RWPE1 (cell line): ENCODE data around the gene SOS1.

ENCODE experiments used
- CTCF ChIA-PET: fragments of 350-600 bp; sonication (Branson Sonifier 250); formaldehyde crosslinking; extraction: SDS; loops from one replicate; lab custom pipeline; 2021; lab: Yijun Ruan, JAX
- POLR2A ChIA-PET: fragments of 400-600 bp; formaldehyde crosslinking; extraction: SDS; loops from one replicate; lab custom pipeline; 2020; ENCODE audit warnings: antibody characterized with exemption; ENCODE audit not compliant: low non-redundant PET; lab: Yijun Ruan, JAX
- DNase-seq: peaks from one replicate; pipeline ENCODE4 v3.0.0; 2012; ENCODE audit warnings: low spot score
- H3K27ac ChIP-seq: fragments of 450-650 bp; 2 replicates; pipeline ENCODE4 v1.5.1; 2017
- CTCF ChIP-seq: fragments of 450-650 bp; conservative IDR thresholded peaks from 2 replicates; pipeline ENCODE4 v1.5.1; 2017; ENCODE audit warnings: low read depth, mild to moderate bottlenecking

The SOS1 gene

GRCh38 chr2:39015424-39015823, 105.4 kb downstream of the SOS1 start:
- DNase-seq: no peak
- H3K27ac ChIP-seq: no peak overlapping the region
- CTCF ChIA-PET: no interaction called here
- POLR2A ChIA-PET: no interaction called here
- TF ChIP-seq CTCF: no peak

- ChIA-PET POLR2A (no interaction called here), CTCF (interaction anchor here (0.6 to 0.7 kb wide), 2 partner anchors 113 to 1581 kb away, joined by 3 to 6 read pairs; no protein-coding TSS in a partner anchor)
- no peak for TF ChIP-seq CTCF
- H3K27ac ChIP-seq: no peak overlapping the region
- DNase-seq: no peak
These were observed 107.0 kb downstream of the SOS1 start for GRCh38 chr2:39013871-39014270.

GRCh38 chr2:39008665-39009064, 112.2 kb downstream of the SOS1 start:
- no peak overlapping the region for H3K27ac ChIP-seq
- no peak for TF ChIP-seq CTCF
- ChIA-PET CTCF (interaction anchor here (0.6 kb wide), 2 partner anchors 9 to 129 kb away, joined by 3 to 7 read pairs; no protein-coding TSS in a partner anchor), POLR2A (no interaction called here)
- no peak for DNase-seq

- no peak overlapping the region for H3K27ac ChIP-seq
- CTCF ChIA-PET: interaction anchor here (0.6 kb wide), 3 partner anchors 10 to 331 kb away, joined by 3 to 7 read pairs (median 3); no protein-coding TSS in a partner anchor
- POLR2A ChIA-PET: no interaction called here
These were observed 112.9 kb downstream of the SOS1 start for GRCh38 chr2:39007875-39008504.

GRCh38 chr2:39000552-39000951, 120.3 kb downstream of the SOS1 start:
- no peak for DNase-seq
- CTCF ChIA-PET: interaction anchor here (0.9 kb wide), 1 partner anchor 17 kb away, joined by 3 read pairs; no protein-coding TSS in a partner anchor
- no peak overlapping the region for H3K27ac ChIP-seq
- POLR2A ChIA-PET: no interaction called here
- TF ChIP-seq CTCF: no peak

More at GRCh38 chr2:39007875-39008504, 112.9 kb downstream of the SOS1 start:
- no peak for TF ChIP-seq CTCF
- no peak for DNase-seq

GRCh38 chr2:38997781-38998180, 123.1 kb downstream of the SOS1 start:
- no peak for TF ChIP-seq CTCF
- DNase-seq: peak; percentile 6
- H3K27ac ChIP-seq: no peak overlapping the region
- POLR2A ChIA-PET: no interaction called here
- CTCF ChIA-PET: no interaction called here
